NCI-H1105 treated with DMSO at 0.1 percent for 48 hours (cell line): ENCODE results near the gene TNRC6C.
A peak's percentile ranks its signal among the peaks of the same experiment; 100 is the strongest.
"Not testable (repeated sequence)": the region's sequence is repeated elsewhere in the genome, so short reads cannot be mapped to it uniquely, and the experiment has no call there.

Source experiments
- DNase-seq: peaks from one replicate; lab custom pipeline; 2025; lab: John Stamatoyannopoulos, UW

Gene TNRC6C

GRCh38 chr17:78137392-78138203 lies 179.1 kb downstream of the TNRC6C start:
- no peak for DNase-seq

- DNase-seq: no peak
Observed at GRCh38 chr17:78138204-78139060, 179.9 kb downstream of the TNRC6C start.

- DNase-seq: not testable (repeated sequence)
Observed at GRCh38 chr17:78139861-78140168, 181.3 kb downstream of the TNRC6C start.

GRCh38 chr17:78140169-78141051 lies 181.9 kb downstream of the TNRC6C start:
- DNase-seq: peak; percentile 82

- DNase-seq: no peak
Observed at GRCh38 chr17:78141437-78142118, 183.1 kb downstream of the TNRC6C start.

GRCh38 chr17:78142119-78142861 lies 183.8 kb downstream of the TNRC6C start:
- no peak for DNase-seq

GRCh38 chr17:78143214-78144146 lies 185.0 kb downstream of the TNRC6C start:
- DNase-seq: no peak

- DNase-seq: peak; percentile 19
Observed at GRCh38 chr17:78144147-78144719, 185.7 kb downstream of the TNRC6C start.

GRCh38 chr17:78144736-78145641 lies 186.5 kb downstream of the TNRC6C start:
- no peak for DNase-seq

- no peak for DNase-seq
Observed at GRCh38 chr17:78146471-78146869, 188.0 kb downstream of the TNRC6C start.

GRCh38 chr17:78146881-78147280 lies 188.4 kb downstream of the TNRC6C start:
- no peak for DNase-seq

GRCh38 chr17:78147315-78147998 lies 189.0 kb downstream of the TNRC6C start:
- DNase-seq: no peak

GRCh38 chr17:78148286-78149016 lies 189.9 kb downstream of the TNRC6C start:
- no peak for DNase-seq

GRCh38 chr17:78151514-78152008 lies 193.1 kb downstream of the TNRC6C start:
- DNase-seq: no peak

GRCh38 chr17:78154903-78155811 lies 196.7 kb downstream of the TNRC6C start:
- no peak for DNase-seq
